Transverse colon (tissue), 4 donors: ENCODE data around the gene PPY. TPM values are rescaled to one million over a fixed set of nuclear protein-coding genes. Genes with fewer than 3 reads are reported as not detected.
"Not testable (repeated sequence)": the region's sequence is repeated elsewhere in the genome, so short reads cannot be mapped to it uniquely, and the experiment has no call there.

Experiments
- DNase-seq: peaks from one replicate; pipeline ENCODE4 v3.0.0-alpha.2; 2019
- H3K27ac ChIP-seq, 4 donors: fragments of 200-600 bp; sonication (generic); 2 replicates each; pipeline ENCODE4 v1.5.1; 2016 to 2018; ENCODE audit warnings: inconsistent platforms in 4 of 4
- H3K27me3 ChIP-seq: fragments of 200-600 bp; sonication (generic); 2 replicates; pipeline ENCODE4 v1.5.1; 2017; ENCODE audit warnings: inconsistent platforms
- H3K36me3 ChIP-seq, 4 donors: fragments of 200-600 bp; sonication (generic); 2 replicates each; pipeline ENCODE4 v1.5.1; 2017 to 2019; ENCODE audit warnings: inconsistent platforms in 4 of 4
- H3K4me1 ChIP-seq, 4 donors: fragments of 200-600 bp; sonication (generic); 2 replicates each; pipeline ENCODE4 v1.5.1; 2017 to 2020; ENCODE audit warnings: inconsistent platforms in 4 of 4
- H3K4me3 ChIP-seq, 4 donors: fragments of 200-600 bp; sonication (generic); 1 replicate in 1 of 4; 2 replicates in 3 of 4; pipeline versions ENCODE4 v1.5.1 to v1.6.1; 2017 to 2019; ENCODE audit warnings: inconsistent platforms in 4 of 4
- H3K9me3 ChIP-seq, 2 donors: fragments of 200-600 bp; sonication (generic); 2 replicates each; pipeline ENCODE4 v1.5.1; 2017 to 2019; ENCODE audit warnings: inconsistent platforms in 2 of 2
- CTCF ChIP-seq, 5 experiments: fragments of 200-600 bp in 3 of 5; fragments of 450-650 bp in 2 of 5; sonication (generic) in 3 of 5; IDR thresholded peaks; 1 replicate in 2 of 5; 2 replicates in 3 of 5; pipeline ENCODE4 v1.5.1; 2016 to 2017; ENCODE audit warnings: antibody characterized with exemption in 5 of 5, inconsistent platforms in 3 of 5, mild to moderate bottlenecking in 2 of 5, moderate library complexity in 1 of 5
- EP300 ChIP-seq: sonication (generic); formaldehyde crosslinking; IDR thresholded peaks from one replicate; pipeline ENCODE4 v1.6.1; 2017; ENCODE audit warnings: antibody characterized with exemption, low read depth
- POLR2A ChIP-seq: fragments of 450-650 bp; IDR thresholded peaks from one replicate; pipeline ENCODE4 v1.6.1; 2016; ENCODE audit warnings: antibody characterized with exemption, mild to moderate bottlenecking, moderate library complexity
- POLR2AphosphoS5 ChIP-seq, 3 donors: sonication (generic); formaldehyde crosslinking; IDR thresholded peaks; one replicate each; pipeline ENCODE4 v1.6.1; 2016; ENCODE audit warnings: antibody characterized with exemption in 3 of 3
- WGBS, 2 donors: methylation state at CpG; one replicate each; pipeline ENCODE4 v1.1.5; 2018; ENCODE audit warnings: low coverage in 1 of 2; 5-methylcytosine and 5-hydroxymethylcytosine counted together
- in situ Hi-C, 4 donors: fragments of 200-750 bp; cut with MboI; loops; one replicate each; pipeline versions ENCODE4 v1.15.0 to v1.15.1; 2017; ENCODE audit warnings: low sequenced_read_pairs in 3 of 4, low pct_ligation_motif_present in 1 of 4, low pct_unique_long_range_greater_than_20kb in 1 of 4
- intact Hi-C: fragments of 100-400 bp; cut with DNase I; formaldehyde crosslinking; loops from one replicate; pipeline ENCODE4 v1.15.1; 2023; ENCODE audit warnings: low total_unique reads
- total RNA-seq, 4 donors: library from RNA; depleted of rRNA; stranded (reverse); fragments of >200 nt; gene quantifications; one replicate each; pipeline ENCODE4 v1.1.0, GENCODE V29; 2016

The PPY gene
- total RNA-seq, 4 donors from 2014 or later = not detected

GRCh38 chr17:43897831-43898230, 44.4 kb downstream of the PPY start:
- no peak overlapping the region for H3K27ac ChIP-seq

GRCh38 chr17:43894494-43894893, 47.8 kb downstream of the PPY start:
- H3K4me3 ChIP-seq, H3K4me1 ChIP-seq, H3K27ac ChIP-seq, DNase-seq, H3K9me3 ChIP-seq, H3K27me3 ChIP-seq, intact Hi-C loops, H3K36me3 ChIP-seq: not testable (repeated sequence)
- in situ Hi-C loops = loop anchor here in 1 of 4 donors (25.0 kb wide), 1 partner anchor 93 kb away; no protein-coding TSS in a partner anchor
- 77 to 100% methylated on average over 2 to 4 of the region's 4 CpGs for WGBS, 2 donors

More at GRCh38 chr17:43897831-43898230, 44.4 kb downstream of the PPY start:
- Histone ChIP-seq H3K4me3 (no peak overlapping the region), H3K9me3 (no peaks in the 10 kb centered on the region), H3K27me3 (peaks cover 14% of the 10 kb centered on the region), H3K4me1 (peaks cover 4 to 14% (median 11%) of the 10 kb centered on the region in 4 donors), H3K36me3 (no peaks in the 10 kb centered on the region)
- DNase-seq = no peak
- intact Hi-C loops = no loop called here
- WGBS, 2 donors = 74% methylated on average over 3 of the region's 3 CpGs; no CpG with 5 or more reads in 1 of the 2 donors
- TF ChIP-seq EP300 = no peak
- no peak for TF ChIP-seq POLR2A
- TF ChIP-seq POLR2AphosphoS5 (IDR thresholded peaks at IDR 0.05) = no peak
- TF ChIP-seq CTCF (IDR thresholded peaks at IDR 0.05) = no peak
- in situ Hi-C loops = loop anchor here in 1 of 4 donors (25.0 kb wide), 1 partner anchor 89 kb away; no protein-coding TSS in a partner anchor

- H3K9me3 ChIP-seq = no peaks in the 10 kb centered on the region
- H3K36me3 ChIP-seq = no peaks in the 10 kb centered on the region
- intact Hi-C loops = no loop called here
- no peak overlapping the region for H3K4me3 ChIP-seq
- no peak overlapping the region for H3K27ac ChIP-seq
- in situ Hi-C loops = loop anchor here in 1 of 4 donors (25.0 kb wide), 1 partner anchor 95 kb away; no protein-coding TSS in a partner anchor
- 50 to 65% methylated on average over 2 to 4 of the region's 4 CpGs for WGBS, 2 donors
- no peak for TF ChIP-seq POLR2AphosphoS5 (IDR thresholded peaks at IDR 0.05)
- TF ChIP-seq POLR2A = no peak
- TF ChIP-seq CTCF (IDR thresholded peaks at IDR 0.05) = no peak
- no peak for TF ChIP-seq EP300
- no peak for DNase-seq
- no peaks in the 10 kb centered on the region for H3K4me1 ChIP-seq
- peaks cover 4% of the 10 kb centered on the region for H3K27me3 ChIP-seq
Measured at GRCh38 chr17:43892647-43892952, 49.7 kb downstream of the PPY start.

GRCh38 chr17:43891851-43892646, 50.2 kb downstream of the PPY start:
- TF ChIP-seq POLR2AphosphoS5 (IDR thresholded peaks at IDR 0.05) (no peak), POLR2A (no peak), CTCF (IDR thresholded peaks at IDR 0.05) (no peak), EP300 (no peak)
- Histone ChIP-seq H3K9me3 (no peaks in the 10 kb centered on the region), H3K27ac (no peak overlapping the region), H3K4me1 (no peaks in the 10 kb centered on the region), H3K4me3 (no peak overlapping the region), H3K27me3 (peaks cover 4% of the 10 kb centered on the region), H3K36me3 (no peaks in the 10 kb centered on the region)
- in situ Hi-C loops = loop anchor here in 1 of 4 donors (25.0 kb wide), 1 partner anchor 95 kb away; no protein-coding TSS in a partner anchor
- DNase-seq = no peak
- 76 to 100% methylated on average over 1 to 5 of the region's 5 CpGs for WGBS, 2 donors
- intact Hi-C loops = no loop called here

Other genes with a start within 250 kb of the PPY start
- not detected for gene SOST, start 183.7 kb downstream of the PPY start, total RNA-seq
- gene DUSP3, start 163.5 kb downstream of the PPY start, total RNA-seq = 100 to 1,000 TPM in 1 of 4 donors, 10 to 100 TPM in 3; 52.7 to 145 (median 70.9) TPM
- gene CFAP97D1, start 162.0 kb downstream of the PPY start, total RNA-seq = not detected
- gene MPP3, start 109.3 kb downstream of the PPY start, total RNA-seq = 10 to 100 TPM in 1 of 4 donors, 1 to 10 TPM in 3; 6.8 to 10.7 (median 7.5) TPM
- 10 to 100 TPM in 1 of 4 donors, 1 to 10 TPM in 1, under 1 TPM in 1, not detected in 1; 0.55 to 44.5 (median 1.4) TPM for gene CD300LG, start 95.3 kb downstream of the PPY start, total RNA-seq
- 1 to 10 TPM; 3.4 to 4.9 (median 4.2) TPM for gene MPP2, start 34.9 kb downstream of the PPY start, total RNA-seq
- gene PYY, start 11.5 kb upstream of the PPY start, total RNA-seq = 10 to 100 TPM in 3 of 4 donors, not detected in 1; 27.7 to 89.2 (median 52.1) TPM
- gene NAGS, start 62.1 kb upstream of the PPY start, total RNA-seq = 10 to 100 TPM in 2 of 4 donors, 1 to 10 TPM in 2; 3.0 to 46.3 (median 17.7) TPM
- gene TMEM101, start 72.5 kb upstream of the PPY start, total RNA-seq = 10 to 100 TPM; 25.2 to 34.0 (median 27.7) TPM
- 10 to 100 TPM in 3 of 4 donors, 1 to 10 TPM in 1; 5.4 to 29.2 (median 22.9) TPM for gene LSM12, start 124.2 kb upstream of the PPY start, total RNA-seq
- gene G6PC3, start 128.3 kb upstream of the PPY start, total RNA-seq = 10 to 100 TPM in 3 of 4 donors, 1 to 10 TPM in 1; 5.2 to 35.6 (median 18.5) TPM
- 100 to 1,000 TPM in 1 of 4 donors, 10 to 100 TPM in 3; 45.3 to 182 (median 70.8) TPM for gene HDAC5, start 181.2 kb upstream of the PPY start, total RNA-seq
- 10 to 100 TPM in 2 of 4 donors, under 1 TPM in 2; 0.32 to 16.9 (median 8.5) TPM for gene HROB, start 199.5 kb upstream of the PPY start, total RNA-seq
- gene ASB16, start 228.2 kb upstream of the PPY start, total RNA-seq = 1 to 10 TPM in 2 of 4 donors, not detected in 2; 1.2 to 2.6 TPM
- gene TMUB2, start 244.5 kb upstream of the PPY start, total RNA-seq = 10 to 100 TPM; 53.4 to 70.5 (median 60.6) TPM